Kidney (tissue), 14 donors: Measurements from ENCODE around the gene SLC18A3. TPM values are rescaled to one million over a fixed set of nuclear protein-coding genes. Genes with fewer than 3 reads are reported as not detected.

Experiments
- DNase-seq, 5 donors: peaks; one replicate each; pipeline ENCODE4 v3.0.0-alpha.2; 2013 to 2020
- FAIRE-seq: peaks from 2 replicates; lab custom pipeline; 2012; peaks lifted over from hg19 to GRCh38; lab: Jason Lieb, UNC
- H3K27ac ChIP-seq, 2 donors: one replicate each; pipeline ENCODE4 v1.7.0; 2013; ENCODE audit warnings: low read depth in 2 of 2, low read length in 2 of 2, inconsistent platforms in 1 of 2
- H3K27me3 ChIP-seq: one replicate; pipeline ENCODE4 v1.7.1; 2013; ENCODE audit warnings: low read length, inconsistent platforms; ENCODE audit not compliant: control insufficient read depth, insufficient read depth
- H3K36me3 ChIP-seq, 3 donors: one replicate each; pipeline versions ENCODE4 v1.7.0 to v1.7.1; 2013; ENCODE audit warnings: low read length in 3 of 3, control low read depth in 1 of 3, inconsistent platforms in 1 of 3; ENCODE audit not compliant: insufficient read depth in 3 of 3, control insufficient read depth in 2 of 3
- H3K4me1 ChIP-seq, 3 donors: one replicate each; pipeline versions ENCODE4 v1.7.0 to v1.7.1; 2013; ENCODE audit warnings: low read length in 3 of 3, inconsistent platforms in 1 of 3, low read depth in 1 of 3; ENCODE audit not compliant: control insufficient read depth in 2 of 3, insufficient read depth in 2 of 3
- H3K4me3 ChIP-seq, 3 donors: one replicate each; pipeline versions ENCODE4 v1.7.0 to v1.8.1; 2013; ENCODE audit warnings: low read length in 3 of 3, control low read depth in 1 of 3, inconsistent platforms in 1 of 3
- H3K9ac ChIP-seq, 3 donors: one replicate each; pipeline versions ENCODE4 v1.7.0 to v1.7.1; 2013; ENCODE audit warnings: low read length in 3 of 3, control low read depth in 1 of 3, inconsistent platforms in 1 of 3
- H3K9me3 ChIP-seq, 3 donors: one replicate each; pipeline versions ENCODE4 v1.7.0 to v1.7.1; 2013; ENCODE audit warnings: low read length in 3 of 3, control low read depth in 1 of 3, inconsistent platforms in 1 of 3; ENCODE audit not compliant: control insufficient read depth in 2 of 3, insufficient read depth in 1 of 3
- CTCF ChIP-seq: IDR thresholded peaks from 3 replicates; pipeline ENCODE4 v1.5.1; 2012; ENCODE audit warnings: mild to moderate bottlenecking, moderate library complexity, borderline replicate concordance; ENCODE audit not compliant: insufficient read depth; ENCODE audit errors: extremely low read depth
- intact Hi-C: fragments of 100-400 bp; cut with DNase I; formaldehyde crosslinking; loops from one replicate; pipeline ENCODE4 v1.11.1; 2022
- polyA plus RNA-seq: library from polyadenylated mRNA; stranded (reverse); fragments of 350-450 nt; fragmentation: Illumina TruSeq; extraction: RNeasy Lipid Tissue Mini Kit (QIAGEN cat#74804); gene quantifications from one replicate; pipeline ENCODE4 v1.2.3, GENCODE V29; 2014; ENCODE audit warnings: low read depth, low replicate concordance; ENCODE audit not compliant: insufficient read depth
- total RNA-seq: library from RNA; stranded (reverse); fragmentation: NEBNext Ultra II Directional; extraction: Animal tissue kit (Norgen Biotek cat#: 25700); gene quantifications from one replicate; pipeline ENCODE4 v1.2.1, GENCODE V29; 2021
- donor health status: control.
- donor health status: control.
- donor health status: control.
- donor health status: control.
- donor health status: control.
- donor health status: DM: yes; HTN: yes; CAD: no.
- donor health status: Normal renal cell carcinoma (clear cell type).

Gene SLC18A3
- total and polyA plus RNA-seq, 2 donors from 2014 or later, result not detected

DNA sequence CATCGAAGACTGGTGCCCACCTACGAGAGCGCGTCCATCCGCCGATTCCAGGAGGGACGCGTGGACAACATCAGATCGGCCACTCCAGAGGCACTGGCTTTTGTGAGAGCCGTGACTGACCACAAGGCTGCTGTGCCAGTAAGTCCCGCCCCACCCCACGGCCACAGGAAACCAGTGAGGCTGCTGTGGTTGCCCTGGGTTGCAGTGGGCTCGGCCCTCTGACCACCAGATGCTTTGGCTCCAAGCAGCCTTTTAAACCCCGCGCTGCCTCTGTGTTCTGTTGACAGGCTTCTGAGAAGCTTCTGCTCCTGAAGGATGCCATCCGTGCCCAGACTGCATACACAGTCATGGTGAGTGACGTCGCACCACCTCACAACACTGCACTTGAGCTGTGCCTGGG is 45.0 kb downstream of the SLC18A3 start:
- peaks cover 0 to 3% (median 0%) of the 10 kb centered on the region in 3 donors for H3K9me3 ChIP-seq
- H3K9ac ChIP-seq, result no peak overlapping the region
- no peaks in the 10 kb centered on the region for H3K27me3 ChIP-seq
- no peak overlapping the region for H3K27ac ChIP-seq
- FAIRE-seq (no peak), DNase-seq (no peak)
- no peak for TF ChIP-seq CTCF
- no peaks in the 10 kb centered on the region for H3K4me1 ChIP-seq
- no peaks in the 10 kb centered on the region for H3K36me3 ChIP-seq
- intact Hi-C loops, result no loop called here
- H3K4me3 ChIP-seq, result no peak overlapping the region

GRCh38 chr10:49656845-49657493 is 46.9 kb downstream of the SLC18A3 start:
- H3K9ac ChIP-seq, result no peak overlapping the region
- H3K4me1 ChIP-seq, result no peaks in the 10 kb centered on the region
- H3K27me3 ChIP-seq, result peaks cover 2% of the 10 kb centered on the region
- no peak overlapping the region for H3K4me3 ChIP-seq
- H3K36me3 ChIP-seq, result no peaks in the 10 kb centered on the region
- no peak overlapping the region for H3K27ac ChIP-seq
- intact Hi-C loops, result no loop called here
- no peak for TF ChIP-seq CTCF
- peaks cover 0 to 3% (median 0%) of the 10 kb centered on the region in 3 donors for H3K9me3 ChIP-seq
- FAIRE-seq (no peak), DNase-seq (no peak)

- intact Hi-C loops, result no loop called here
- no peak for DNase-seq
- peaks cover 2% of the 10 kb centered on the region for H3K27me3 ChIP-seq
- no peaks in the 10 kb centered on the region for H3K36me3 ChIP-seq
- peaks cover 0 to 3% (median 0%) of the 10 kb centered on the region in 3 donors for H3K9me3 ChIP-seq
- no peak overlapping the region for H3K4me3 ChIP-seq
- no peaks in the 10 kb centered on the region for H3K4me1 ChIP-seq
- no peak overlapping the region for H3K27ac ChIP-seq
- no peak overlapping the region for H3K9ac ChIP-seq
- no peak for TF ChIP-seq CTCF
- FAIRE-seq, result no peak
These were observed 47.5 kb downstream of the SLC18A3 start for GRCh38 chr10:49657606-49658005.
